Kasumi-1 (cell line): ENCODE results near the gene KCNC3.

Experiments used
- DNase-seq, 2 experiments: peaks; one replicate each; lab custom pipeline; 2025; lab: John Stamatoyannopoulos, UW

Gene KCNC3

DNA sequence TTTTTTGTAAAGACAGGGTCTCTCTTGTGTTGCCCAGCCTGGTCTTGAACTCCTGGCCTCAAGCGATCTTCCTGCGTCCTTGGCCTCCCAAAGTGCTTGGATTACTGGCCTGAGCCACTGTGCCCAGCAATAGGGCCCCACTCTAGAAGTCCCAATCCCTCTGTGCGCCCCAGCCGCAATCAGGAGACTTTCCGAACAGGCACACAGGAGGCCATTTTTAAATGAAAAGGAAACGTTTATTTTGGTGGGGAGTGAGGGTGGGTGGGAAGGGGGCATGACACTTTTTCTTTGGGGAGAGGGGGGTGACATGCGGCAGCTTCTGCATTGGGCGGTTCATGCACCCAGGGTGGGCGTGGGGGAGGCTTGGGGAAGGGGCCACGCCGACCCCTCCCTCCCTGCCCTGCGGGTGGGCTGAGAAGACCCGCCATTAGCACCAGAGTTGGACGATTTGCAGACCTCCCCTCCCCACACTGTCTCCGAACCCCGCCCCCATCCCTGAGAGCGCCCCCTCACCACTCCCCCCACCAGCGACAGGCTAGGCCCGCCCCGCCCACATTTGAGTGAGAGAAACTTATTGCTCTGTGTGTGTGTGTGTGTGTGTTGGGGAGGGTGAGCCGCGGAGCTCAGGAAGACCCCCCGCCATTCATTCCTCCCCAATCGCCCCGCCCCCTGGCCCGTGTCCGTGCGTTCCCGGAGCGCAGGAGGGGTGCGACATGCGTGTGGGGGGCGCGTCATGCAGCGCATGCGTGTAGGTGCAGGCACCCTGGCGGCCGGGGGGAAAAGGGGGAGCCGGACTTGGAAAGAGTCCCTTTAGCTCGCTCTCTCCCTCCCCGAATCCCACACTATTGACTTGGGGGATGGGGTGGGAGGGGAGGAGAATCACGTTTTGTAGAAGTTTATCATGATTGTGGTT lies 17.2 kb downstream of the KCNC3 start:
- no peak for DNase-seq

DNA sequence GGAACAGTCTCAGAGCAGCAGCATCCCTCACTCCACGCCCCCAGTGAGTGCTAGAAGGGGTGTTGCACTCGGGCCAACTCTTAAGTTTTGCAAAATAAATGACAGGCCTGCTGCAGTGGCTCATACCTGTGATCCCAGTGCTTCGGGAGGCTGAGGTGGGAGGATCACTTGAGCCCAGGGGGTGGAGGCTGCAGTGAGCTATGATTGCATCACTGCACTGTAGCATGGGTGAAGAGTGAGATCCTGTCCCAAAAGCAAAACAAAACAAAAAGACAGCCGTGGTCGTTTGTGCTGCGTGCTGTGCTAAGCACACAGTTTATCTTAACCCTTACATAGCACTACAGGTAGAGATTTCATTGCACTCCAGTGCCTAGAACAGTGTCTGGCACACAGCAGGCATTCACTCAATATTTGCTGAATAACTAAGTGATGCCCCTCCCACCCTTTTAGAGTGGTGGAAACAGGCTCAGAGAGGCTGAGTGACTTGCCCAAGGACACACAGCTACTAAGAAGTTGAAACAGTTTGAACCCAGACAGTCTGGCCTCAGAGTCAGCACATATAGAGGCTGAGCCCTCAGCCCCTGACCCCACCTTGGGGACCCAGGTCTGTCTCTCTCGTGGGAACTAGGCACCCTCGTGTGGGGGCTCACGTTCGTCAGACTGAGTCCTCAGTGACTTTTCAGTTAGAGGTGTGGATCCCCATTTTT lies 18.3 kb downstream of the KCNC3 start:
- DNase-seq, result no peak

DNA sequence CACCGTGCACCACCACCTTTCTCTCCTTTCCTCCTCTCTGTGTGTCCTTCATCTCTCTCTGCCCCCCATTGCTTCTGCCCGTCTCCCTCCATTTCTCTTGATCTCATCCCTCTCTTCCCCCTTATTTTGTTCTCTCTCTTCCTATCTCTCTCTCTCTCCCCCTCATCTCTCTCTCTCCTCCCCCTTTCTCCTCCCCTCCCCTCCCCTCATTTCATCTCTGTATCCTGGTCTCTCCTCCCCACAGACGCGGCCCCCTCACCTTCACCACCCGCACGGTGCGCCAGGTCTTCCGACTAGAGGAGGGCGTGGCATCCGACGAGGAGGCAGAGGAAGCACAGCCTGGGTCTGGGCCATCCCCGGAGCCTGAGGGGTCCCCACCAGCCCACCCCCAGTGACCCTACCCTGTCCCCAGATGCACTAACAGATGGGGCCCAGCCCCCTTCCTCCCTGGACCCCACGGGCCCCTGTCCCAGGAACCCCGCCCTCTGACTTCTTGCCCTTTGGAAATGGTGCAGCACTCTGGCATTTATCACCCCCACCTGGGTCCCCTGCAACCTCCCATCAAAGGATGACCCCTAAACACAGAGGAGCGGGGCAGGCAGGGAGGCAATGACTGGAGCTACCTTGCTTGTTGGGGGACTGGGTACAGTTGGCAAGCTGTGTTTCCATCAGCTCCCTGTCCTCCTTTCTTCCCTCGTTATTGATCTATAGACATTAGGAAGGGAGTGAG lies 19.6 kb downstream of the KCNC3 start:
- DNase-seq, result no peak

DNA sequence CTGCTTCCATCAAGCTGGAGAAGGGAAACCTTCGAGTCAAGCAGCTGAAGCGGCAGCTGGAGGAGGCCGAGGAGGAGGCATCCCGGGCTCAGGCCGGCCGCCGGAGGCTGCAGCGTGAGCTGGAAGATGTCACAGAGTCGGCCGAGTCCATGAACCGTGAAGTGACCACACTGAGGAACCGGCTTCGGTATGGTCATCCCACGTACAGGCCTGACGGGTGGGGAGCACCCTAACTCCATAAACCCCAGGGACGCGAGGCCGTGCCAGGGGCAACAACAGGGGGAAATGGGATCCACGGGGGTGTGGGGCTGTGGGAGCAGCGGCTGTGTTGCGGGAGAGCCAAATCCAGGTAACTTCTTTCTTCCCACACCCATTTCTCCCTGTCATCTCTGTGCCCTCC lies 20.2 kb downstream of the KCNC3 start:
- DNase-seq, result no peak

DNA sequence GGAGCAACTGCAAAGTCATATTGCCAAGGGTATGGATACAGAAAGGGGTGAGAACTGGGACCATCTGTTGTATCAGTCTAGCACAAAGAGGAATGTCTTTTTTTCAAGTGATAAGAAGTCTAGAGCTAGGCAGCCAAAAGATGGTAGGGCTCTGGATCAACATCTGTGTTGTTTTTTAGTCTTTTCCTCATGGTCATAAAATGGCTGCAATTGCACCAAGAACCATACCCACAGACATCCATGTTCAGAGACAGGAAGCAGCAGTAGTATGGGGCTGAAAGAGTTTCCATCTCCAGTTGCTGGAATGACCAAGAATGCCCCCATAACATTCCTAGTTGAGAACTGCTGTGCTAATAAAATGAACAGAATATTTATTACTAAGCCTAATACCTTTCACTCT lies 25.6 kb downstream of the KCNC3 start:
- no peak for DNase-seq

DNA sequence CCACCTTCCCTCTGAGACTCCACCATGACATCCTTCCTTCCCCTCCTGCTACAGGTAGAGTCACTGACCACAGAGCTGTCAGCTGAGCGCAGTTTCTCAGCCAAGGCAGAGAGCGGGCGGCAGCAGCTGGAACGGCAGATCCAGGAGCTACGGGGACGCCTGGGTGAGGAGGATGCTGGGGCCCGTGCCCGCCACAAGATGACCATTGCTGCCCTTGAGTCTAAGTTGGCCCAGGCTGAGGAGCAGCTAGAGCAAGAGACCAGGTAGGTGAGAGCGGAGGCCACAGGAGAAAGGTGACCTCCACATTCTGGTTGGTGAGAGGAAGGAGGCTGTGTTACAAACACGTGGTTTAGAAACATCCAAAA lies 27.6 kb downstream of the KCNC3 start:
- no peak for DNase-seq

DNA sequence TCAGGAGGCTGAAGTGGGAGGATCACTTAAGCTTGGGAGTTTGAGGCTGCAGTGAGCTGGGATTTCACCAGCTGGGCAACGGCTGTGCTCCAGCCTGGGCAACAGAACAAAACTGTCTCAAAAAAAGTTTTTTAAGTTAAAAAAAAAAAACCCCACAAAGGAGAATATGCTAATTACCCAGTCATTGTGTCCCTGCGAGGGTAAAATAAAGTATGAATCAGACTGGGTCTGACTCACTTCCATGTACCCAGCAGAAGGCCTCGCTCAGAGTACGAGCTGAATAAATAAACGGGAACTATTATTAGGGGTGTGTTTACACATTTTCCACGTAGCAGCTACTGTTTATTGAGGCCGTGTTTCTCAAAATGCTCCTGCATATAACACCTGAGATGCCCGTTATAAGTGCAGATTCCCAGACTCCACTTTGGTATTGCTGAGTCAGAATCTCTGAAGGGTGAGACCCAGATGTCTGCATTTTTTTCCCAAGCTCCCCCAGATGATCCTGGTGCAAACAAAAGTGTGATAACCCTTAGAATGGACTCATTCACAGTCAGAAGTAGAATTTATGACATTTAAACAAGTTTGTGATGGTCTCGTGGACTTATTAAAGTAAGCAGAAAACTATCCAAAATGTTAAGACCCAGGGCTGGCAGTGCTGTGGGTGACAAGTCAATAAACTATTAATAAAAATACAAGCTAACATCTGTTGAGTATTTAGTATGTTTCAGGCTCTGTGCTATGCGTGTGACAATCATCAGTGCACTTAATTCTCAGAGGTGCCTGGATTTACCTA lies 28.2 kb downstream of the KCNC3 start:
- no peak for DNase-seq

DNA sequence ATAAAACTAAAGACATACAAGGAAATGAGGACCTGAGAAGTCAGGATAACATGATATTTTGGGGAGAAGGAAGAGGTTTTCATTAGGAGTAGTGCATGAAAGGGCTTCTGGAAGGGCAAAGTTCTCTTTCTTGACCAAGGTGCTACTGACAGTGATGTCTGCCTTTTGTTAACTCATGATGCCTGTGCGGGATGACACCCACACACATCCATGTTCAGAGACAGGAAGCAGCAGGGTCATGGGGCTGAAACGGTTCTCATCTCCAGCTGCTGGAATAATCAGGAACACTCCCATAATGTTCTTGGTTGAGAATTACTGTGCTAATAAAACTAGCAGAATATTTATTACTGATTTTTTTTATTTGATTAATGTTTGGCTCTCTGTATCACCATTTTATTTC lies 29.1 kb downstream of the KCNC3 start:
- DNase-seq, result no peak

DNA sequence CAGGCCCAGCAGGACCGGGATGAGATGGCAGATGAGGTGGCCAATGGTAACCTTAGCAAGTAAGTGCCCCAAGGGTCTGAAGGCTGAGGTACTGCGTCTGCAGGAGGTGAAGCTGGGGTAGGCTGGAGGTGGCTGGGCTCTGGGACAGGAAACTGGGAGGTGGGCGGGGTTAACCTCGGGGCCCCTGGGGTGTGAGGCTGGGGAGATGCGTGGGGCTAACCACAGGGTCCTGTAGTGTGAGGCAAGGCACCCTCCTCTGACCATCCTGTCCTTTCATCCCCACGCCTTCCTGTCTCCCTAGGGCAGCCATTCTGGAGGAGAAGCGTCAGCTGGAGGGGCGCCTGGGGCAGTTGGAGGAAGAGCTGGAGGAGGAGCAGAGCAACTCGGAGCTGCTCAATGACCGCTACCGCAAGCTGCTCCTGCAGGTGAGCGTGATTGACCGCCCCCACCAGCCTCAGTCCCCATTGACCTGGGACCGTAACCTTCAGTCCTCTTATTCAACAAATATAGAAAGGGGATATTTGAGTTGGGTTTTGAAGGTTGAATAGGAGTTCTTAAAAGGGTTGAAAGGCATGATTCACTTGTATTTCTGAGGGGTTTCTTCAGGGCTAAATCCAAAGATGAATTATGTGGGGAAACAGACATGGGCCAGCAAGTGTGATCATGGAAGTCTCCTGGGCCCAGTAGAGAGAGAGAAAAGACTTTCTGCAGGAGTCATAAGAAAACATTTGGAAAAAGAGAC lies 35.7 kb downstream of the KCNC3 start:
- no peak for DNase-seq

DNA sequence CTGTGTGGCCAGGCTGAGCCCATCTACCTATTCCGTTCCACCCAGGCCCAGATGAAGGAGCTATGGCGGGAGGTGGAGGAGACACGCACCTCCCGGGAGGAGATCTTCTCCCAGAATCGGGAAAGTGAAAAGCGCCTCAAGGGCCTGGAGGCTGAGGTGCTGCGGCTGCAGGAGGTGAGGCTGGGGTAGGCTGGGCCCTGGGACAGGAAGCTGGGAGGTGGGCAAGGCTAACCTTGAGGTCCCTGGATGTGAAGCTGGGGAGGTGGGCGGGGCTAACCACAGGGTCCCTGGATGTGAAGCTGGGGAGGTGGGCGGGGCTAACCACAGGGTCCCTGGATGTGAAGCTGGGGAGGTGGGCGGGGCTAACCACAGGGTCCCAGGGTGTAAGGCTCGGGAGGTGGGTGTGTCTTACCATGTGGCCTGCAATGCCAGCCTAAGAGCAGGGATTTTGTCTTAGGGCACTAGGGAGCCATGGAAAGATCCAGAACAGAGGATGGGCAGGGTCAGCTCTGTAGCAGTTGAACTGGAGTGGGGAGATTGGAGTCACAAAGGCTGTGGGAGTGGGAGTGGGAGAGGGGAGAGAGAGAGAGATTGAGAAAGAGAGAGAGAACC lies 36.9 kb downstream of the KCNC3 start:
- no peak for DNase-seq

DNA sequence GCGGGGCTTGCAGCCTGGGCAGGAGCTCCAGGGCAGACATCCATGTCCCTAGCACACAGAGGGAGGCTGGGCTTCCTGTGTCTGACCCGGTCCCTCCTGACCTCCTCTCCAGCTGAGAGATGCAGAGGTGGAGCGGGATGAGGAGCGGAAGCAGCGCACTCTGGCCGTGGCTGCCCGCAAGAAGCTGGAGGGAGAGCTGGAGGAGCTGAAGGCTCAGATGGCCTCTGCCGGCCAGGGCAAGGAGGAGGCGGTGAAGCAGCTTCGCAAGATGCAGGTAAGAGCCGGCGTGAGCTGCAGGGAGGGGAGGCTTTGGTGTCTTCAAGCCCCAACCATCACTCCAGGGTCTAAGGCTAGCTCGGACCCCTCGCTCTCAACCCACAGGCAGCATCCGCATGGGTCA lies 38.4 kb downstream of the KCNC3 start:
- DNase-seq, result no peak

DNA sequence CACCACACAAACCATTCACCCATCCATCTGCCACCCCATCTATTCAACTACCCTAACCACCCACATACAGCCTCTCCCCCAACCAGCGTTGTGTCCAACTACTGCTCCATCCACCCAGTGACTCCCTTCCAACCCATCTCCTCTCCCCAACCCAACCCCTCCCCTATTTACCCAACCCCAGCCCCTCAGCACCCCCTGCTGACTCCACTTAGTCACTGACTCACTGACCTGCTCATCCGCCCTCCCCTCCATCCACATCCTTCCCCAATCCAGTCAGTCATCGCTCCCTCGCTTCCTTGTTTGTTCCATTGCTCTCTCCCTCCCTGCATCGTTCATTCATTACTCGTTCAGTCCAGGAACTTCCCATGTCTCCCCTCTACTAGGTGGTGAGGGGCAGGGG lies 39.2 kb downstream of the KCNC3 start:
- DNase-seq, result no peak

DNA sequence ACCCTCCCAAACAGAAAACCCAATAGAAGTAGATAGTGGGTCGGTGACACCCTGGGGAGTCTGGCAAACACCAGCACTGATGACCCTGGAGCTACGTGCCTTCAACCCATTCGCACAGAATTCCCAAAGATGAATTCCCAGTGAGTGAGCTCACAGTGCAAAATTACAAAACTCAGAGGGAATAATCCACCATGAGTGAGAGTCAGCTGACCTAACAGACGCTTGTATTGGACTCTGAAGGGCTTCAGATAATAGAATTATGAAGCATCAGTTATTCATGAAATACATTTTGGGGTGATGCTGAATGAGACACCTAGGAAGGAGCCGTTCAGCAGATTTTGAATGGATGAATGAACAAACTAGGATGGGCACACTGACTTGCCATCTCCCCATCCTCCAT lies 40.2 kb downstream of the KCNC3 start:
- no peak for DNase-seq

DNA sequence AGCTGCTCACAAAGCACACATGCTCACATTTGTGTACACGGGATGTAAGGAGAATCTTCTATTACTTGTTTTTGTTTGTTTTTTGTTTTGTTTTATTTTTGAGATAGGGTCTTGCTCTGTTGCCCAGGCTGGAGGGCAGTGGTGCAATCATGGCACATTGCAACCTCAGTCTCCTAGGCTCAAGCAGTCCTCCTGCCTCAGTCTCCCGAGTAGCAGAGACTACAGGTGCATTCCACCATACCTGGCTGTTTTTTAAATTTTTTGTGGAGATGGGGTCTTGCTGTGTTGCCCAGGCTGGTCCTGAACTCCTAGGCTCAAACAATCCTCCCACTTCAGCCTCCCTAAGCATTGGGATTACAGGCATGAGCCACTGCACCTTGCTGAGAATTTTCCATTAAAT lies 41.8 kb downstream of the KCNC3 start:
- no peak for DNase-seq

DNA sequence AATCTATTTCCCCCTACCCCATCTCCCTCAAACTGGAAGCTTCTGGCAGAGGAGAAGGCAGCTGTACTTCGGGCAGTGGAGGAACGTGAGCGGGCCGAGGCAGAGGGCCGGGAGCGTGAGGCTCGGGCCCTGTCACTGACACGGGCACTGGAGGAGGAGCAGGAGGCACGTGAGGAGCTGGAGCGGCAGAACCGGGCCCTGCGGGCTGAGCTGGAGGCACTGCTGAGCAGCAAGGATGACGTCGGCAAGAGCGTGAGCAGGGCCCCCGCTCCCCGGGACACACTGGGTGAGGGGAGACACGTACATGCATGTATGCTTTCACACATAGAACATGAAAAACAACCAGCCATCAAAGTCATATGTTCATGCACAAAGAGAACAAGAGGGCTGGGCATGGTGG lies 42.7 kb downstream of the KCNC3 start:
- DNase-seq, result no peak

DNA sequence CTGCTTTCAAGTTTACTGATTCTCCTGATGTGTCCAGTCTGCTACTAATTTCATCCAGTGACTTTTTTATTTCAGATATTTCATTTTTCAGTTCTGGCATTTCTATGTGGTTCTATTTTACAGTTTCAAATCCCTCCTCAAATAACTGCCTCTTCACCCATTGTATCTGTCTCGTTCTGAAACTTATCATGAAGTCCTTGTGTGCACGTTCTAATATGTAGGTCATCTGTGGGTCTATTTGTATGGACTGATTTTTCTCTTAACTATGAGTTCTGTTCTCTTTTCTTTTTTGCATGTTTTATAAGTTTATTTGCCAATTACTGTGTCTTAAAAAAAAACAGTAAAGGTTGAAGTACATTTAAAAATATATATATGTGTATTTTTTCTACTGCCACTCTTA lies 43.3 kb downstream of the KCNC3 start:
- no peak for DNase-seq

DNA sequence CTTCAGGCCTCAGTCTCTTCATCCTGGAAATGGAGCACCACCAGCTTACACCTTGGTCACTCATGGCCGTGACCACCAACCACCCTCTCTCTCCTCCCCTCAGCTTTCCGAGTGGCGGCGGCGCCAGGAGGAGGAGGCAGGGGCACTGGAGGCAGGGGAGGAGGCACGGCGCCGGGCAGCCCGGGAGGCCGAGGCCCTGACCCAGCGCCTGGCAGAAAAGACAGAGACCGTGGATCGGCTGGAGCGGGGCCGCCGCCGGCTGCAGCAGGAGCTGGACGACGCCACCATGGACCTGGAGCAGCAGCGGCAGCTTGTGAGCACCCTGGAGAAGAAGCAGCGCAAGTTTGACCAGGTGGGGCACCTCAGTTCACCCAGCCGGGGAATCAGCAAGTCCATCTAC lies 47.7 kb downstream of the KCNC3 start:
- no peak for DNase-seq

DNA sequence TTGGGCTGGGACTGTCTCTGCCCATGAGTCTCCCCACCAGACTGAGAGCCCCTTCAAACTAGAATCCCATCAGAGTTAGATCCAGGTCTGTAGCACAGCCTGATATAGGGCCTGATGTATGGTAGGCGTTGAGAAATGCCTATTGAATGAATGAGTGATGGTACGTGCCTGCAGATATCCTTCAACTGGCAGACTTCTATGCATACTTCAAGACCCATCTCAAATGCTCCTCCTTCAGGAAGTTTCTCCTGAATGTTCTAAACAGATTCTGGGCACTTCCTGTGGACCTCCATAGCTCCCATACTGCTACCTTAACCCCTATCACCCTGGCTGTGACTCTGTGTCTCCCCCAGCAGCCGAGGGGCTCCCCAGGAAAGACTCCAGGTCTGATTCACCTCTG lies 48.2 kb downstream of the KCNC3 start:
- no peak for DNase-seq

DNA sequence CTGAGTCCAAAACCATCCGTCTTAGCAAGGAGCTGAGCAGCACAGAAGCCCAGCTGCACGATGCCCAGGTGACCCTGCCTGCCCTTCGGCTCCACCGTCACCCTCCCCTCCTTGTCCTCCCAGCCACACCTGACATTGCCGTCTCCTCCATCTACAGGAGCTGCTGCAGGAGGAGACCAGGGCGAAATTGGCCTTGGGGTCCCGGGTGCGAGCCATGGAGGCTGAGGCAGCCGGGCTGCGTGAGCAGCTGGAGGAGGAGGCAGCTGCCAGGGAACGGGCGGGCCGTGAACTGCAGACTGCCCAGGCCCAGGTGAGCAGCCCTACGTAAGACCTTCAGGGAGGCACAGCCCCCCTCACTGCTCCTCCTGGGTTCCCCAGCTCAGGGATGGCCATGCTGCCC lies 49.1 kb downstream of the KCNC3 start:
- no peak for DNase-seq

DNA sequence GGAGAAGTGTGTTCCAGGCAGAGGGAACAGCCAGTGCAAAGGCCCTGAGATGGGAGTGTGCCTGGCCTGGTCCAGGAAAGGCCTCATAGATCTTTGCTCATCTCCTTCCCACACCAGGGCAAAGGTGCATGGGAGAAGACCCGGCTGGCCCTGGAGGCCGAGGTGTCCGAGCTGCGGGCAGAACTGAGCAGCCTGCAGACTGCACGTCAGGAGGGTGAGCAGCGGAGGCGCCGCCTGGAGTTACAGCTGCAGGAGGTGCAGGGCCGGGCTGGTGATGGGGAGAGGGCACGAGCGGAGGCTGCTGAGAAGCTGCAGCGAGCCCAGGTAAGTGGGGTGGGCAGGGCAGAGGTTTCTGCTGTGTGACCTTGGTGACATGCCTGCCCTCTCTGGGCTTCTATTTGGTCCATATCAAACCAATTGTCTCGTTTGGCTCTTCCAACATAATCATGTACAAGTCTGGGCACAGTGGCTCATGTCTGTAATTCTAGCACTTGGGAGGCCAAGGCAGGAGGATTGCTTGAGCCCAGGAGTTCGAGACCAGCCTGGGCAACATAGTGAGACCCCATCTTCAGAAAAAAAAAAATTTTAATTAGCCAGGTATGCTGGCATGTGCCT lies 51.1 kb downstream of the KCNC3 start:
- no peak for DNase-seq
